ENCODE results near the gene PRKCH. TPM values are rescaled to one million over a fixed set of nuclear protein-coding genes. Genes with fewer than 3 reads are reported as not detected.

PRKCH gene
- total and polyA plus RNA-seq, 2 of the 13 experiments (the other 11 are each of a cell fraction or from before 2014, with no cell fraction given) = 0.48 to 1.3 TPM

GRCh38 chr14:61559641-61560201, 238.3 kb downstream of the PRKCH start (continued):
- TF ChIP-seq AFF4 (CRISPR knock-in tag; IDR thresholded peaks at IDR 0.05) (peak; percentile 22; the same call in 1 of the 2 replicates), ZNF33A (CRISPR knock-in tag; IDR thresholded peaks at IDR 0.05; ENCODE audit: borderline replicate concordance) (no peak), ZFP36 (IDR thresholded peaks at IDR 0.05; ENCODE audit: borderline replicate concordance, low read depth, low read length, partially characterized antibody) (no peak), FOXO4 (CRISPR knock-in tag; conservative IDR thresholded peaks at IDR 0.05) (no peak), ATF5 (CRISPR knock-in tag; IDR thresholded peaks at IDR 0.05; ENCODE audit: low read depth) (no peak), JARID2 (CRISPR knock-in tag; IDR thresholded peaks at IDR 0.05; ENCODE audit: insufficient replicate concordance) (no peak), ZNF326 (CRISPR knock-in tag; IDR thresholded peaks at IDR 0.05; ENCODE audit: borderline replicate concordance) (no peak), RCOR2 (CRISPR knock-in tag; IDR thresholded peaks at IDR 0.05) (no peak), SSRP1 (CRISPR knock-in tag; IDR thresholded peaks at IDR 0.05) (peak; percentile 25; the same call in 1 of the 2 replicates), ZNF563 (CRISPR knock-in tag; IDR thresholded peaks at IDR 0.05) (no peak), YEATS2 (CRISPR knock-in tag; IDR thresholded peaks at IDR 0.05; ENCODE audit: borderline replicate concordance) (peak; percentile 49; the same call in 1 of the 2 replicates), ZNF543 (CRISPR knock-in tag; IDR thresholded peaks at IDR 0.05) (no peak), ZNF83 (CRISPR knock-in tag; IDR thresholded peaks at IDR 0.05; ENCODE audit: borderline replicate concordance) (no peak), PCBP1 (IDR thresholded peaks at IDR 0.05; ENCODE audit: borderline replicate concordance, low read depth, low read length) (no peak), BATF2 (CRISPR knock-in tag; IDR thresholded peaks at IDR 0.05) (no peak), MEIS1 (CRISPR knock-in tag; IDR thresholded peaks at IDR 0.05; ENCODE audit: borderline replicate concordance) (no peak), PRMT3 (CRISPR knock-in tag; IDR thresholded peaks at IDR 0.05; ENCODE audit: borderline replicate concordance, low read depth) (no peak), SMAD9 (CRISPR knock-in tag; IDR thresholded peaks at IDR 0.05) (no peak), HMG20A (CRISPR knock-in tag; IDR thresholded peaks at IDR 0.05; ENCODE audit: borderline replicate concordance) (no peak), NCOA5 (CRISPR knock-in tag; IDR thresholded peaks at IDR 0.05) (no peak), CSRNP1 (CRISPR knock-in tag; IDR thresholded peaks at IDR 0.05) (0 out of 2 replicates have a peak, but pooled peaks have one; percentile 31)
